NT2/D1 (cell line): ENCODE results near the gene GLUL.
"Not testable (repeated sequence)": the region's sequence is repeated elsewhere in the genome, so short reads cannot be mapped to it uniquely, and the experiment has no call there.

ENCODE experiments used
- DNase-seq: peaks from one replicate; pipeline ENCODE4 v3.0.0-alpha.2; 2011; ENCODE audit warnings: low read depth, low spot score
- H3K27me3 ChIP-seq: 2 replicates; pipeline ENCODE4 v1.6.0; 2011; ENCODE audit warnings: mild to moderate bottlenecking; ENCODE audit not compliant: insufficient read length, insufficient read depth
- H3K36me3 ChIP-seq: 2 replicates; pipeline ENCODE4 v1.6.1; 2011; ENCODE audit warnings: mild to moderate bottlenecking, low read length, mixed read lengths; ENCODE audit not compliant: insufficient read depth, insufficient read length
- H3K4me1 ChIP-seq: 2 replicates; pipeline ENCODE4 v1.5.1; 2011; ENCODE audit not compliant: insufficient read depth, insufficient read length
- H3K4me3 ChIP-seq: 2 replicates; pipeline ENCODE4 v1.5.1; 2011; ENCODE audit warnings: low read depth; ENCODE audit not compliant: insufficient read length
- H3K9ac ChIP-seq: 2 replicates; pipeline ENCODE4 v1.6.0; 2011; ENCODE audit warnings: low read depth; ENCODE audit not compliant: insufficient read length
- H3K9me3 ChIP-seq: 2 replicates; pipeline ENCODE4 v1.5.1; 2011; ENCODE audit warnings: mild to moderate bottlenecking, low read length; ENCODE audit not compliant: insufficient read depth
- SUZ12 ChIP-seq: IDR thresholded peaks from 2 replicates; pipeline ENCODE4 v1.6.1; 2011; ENCODE audit not compliant: insufficient read length, insufficient read depth; ENCODE audit errors: extremely low read depth
- YY1 ChIP-seq: IDR thresholded peaks from 2 replicates; pipeline ENCODE4 v1.6.1; 2011; ENCODE audit not compliant: insufficient read length, insufficient read depth
- ZNF274 ChIP-seq: IDR thresholded peaks from 2 replicates; pipeline ENCODE4 v1.6.1; 2011; ENCODE audit warnings: mild to moderate bottlenecking, low read depth, low read length

GLUL gene

DNA sequence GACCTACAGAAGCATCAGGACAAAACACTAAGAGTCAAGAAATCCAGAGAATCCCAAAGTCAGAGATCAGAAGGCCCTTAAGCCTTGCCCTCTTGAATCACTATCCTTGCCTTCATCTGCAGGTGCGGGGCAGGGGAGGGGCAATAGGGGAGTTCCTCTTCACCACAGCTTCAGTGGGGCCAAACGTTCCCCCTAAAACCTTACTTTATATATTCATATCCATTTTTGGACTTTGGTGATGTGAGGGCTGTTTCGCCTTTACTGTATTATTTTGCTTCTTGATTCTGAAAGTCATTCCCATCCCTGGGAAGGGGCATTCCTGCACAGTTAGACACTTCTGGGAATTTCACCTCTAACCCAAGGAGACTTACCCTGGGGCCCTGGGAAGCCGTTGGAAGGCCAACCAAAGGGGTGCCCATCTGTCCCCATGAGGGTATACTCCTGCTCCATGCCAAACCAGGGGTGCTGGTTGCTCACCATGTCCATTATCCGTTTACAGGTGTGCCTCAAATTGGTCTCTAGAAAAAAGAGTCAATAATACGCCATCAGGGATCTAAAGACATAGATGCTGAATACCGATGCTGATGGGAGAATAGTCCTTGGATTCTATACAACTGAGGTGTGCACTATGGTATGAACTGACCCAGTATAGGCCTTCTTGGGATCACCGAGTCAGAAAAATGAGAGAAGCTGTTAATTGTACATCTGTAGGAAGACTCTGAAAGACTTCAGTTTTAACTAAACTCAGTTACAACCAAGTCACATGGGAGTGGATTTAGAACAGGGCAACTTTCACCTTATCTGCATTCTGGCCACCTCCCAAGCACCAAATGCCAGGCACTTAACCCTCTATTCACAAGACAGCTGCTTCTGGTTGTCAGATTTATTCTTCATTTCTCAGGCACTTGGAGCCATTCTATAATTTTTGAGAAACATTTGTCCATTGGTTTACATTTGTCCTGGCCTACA is 5.4 kb downstream of the GLUL start:
- Histone ChIP-seq H3K9ac (no peak overlapping the region), H3K9me3 (no peaks in the 10 kb centered on the region), H3K4me1 (no peaks in the 10 kb centered on the region), H3K4me3 (no peak overlapping the region), H3K36me3 (peaks cover 92% of the 10 kb centered on the region), H3K27me3 (no peaks in the 10 kb centered on the region)
- TF ChIP-seq SUZ12, result no peak
- no peak for TF ChIP-seq ZNF274
- no peak for TF ChIP-seq YY1
- DNase-seq, result no peak

DNA sequence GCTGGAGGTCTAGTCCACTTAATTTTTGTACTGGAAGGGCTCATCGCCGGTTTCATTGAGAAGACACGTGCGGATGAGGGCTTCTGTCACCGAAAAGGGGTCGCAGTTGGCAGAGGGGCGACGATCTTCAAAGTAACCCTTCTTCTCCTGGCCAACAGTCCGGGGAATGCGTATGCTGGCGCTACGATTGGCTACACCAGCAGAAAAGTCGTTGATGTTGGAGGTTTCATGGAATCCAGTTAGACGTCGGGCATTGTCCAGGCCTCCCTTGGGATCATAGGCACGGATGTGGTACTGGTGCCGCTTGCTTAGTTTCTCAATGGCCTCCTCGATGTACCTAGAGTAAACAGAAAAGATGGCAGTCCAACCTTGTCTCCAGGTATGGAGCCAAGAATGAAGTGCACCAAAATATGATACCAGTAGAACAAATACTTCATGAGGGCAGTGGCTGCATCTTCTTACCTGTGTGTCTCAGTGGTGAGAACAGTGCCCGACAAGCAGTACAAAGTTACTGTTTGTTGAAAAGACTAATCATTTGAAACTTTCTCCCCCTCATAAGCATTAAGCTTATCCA is 7.1 kb downstream of the GLUL start:
- Histone ChIP-seq H3K4me3 (no peak overlapping the region), H3K27me3 (no peaks in the 10 kb centered on the region), H3K9ac (no peak overlapping the region), H3K9me3 (no peaks in the 10 kb centered on the region), H3K36me3 (peaks cover 79% of the 10 kb centered on the region), H3K4me1 (no peaks in the 10 kb centered on the region)
- TF ChIP-seq ZNF274 (no peak), SUZ12 (no peak), YY1 (no peak)
- no peak for DNase-seq

DNA sequence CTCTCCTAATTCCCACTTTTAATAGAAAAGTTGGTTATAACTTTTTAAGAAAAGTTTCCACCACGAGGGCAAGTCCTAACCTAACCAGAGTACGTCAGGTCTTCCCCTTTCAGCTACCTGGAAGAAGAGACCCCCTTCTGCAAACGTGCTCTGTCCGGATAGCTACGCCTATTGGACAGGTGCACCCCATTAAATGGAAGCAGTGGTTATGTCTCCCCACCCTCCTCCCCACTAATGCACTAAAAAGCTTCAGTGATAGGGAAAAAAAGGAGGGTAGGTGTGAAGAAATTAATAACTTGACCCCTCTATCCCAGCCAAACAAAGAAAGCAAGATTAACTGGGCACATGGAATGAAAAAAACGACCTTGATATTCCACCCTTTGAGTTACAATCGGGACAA is 7.7 kb downstream of the GLUL start:
- Histone ChIP-seq H3K4me1 (no peaks in the 10 kb centered on the region), H3K9ac (no peak overlapping the region), H3K9me3 (no peaks in the 10 kb centered on the region), H3K4me3 (no peak overlapping the region), H3K36me3 (peaks cover 74% of the 10 kb centered on the region), H3K27me3 (no peaks in the 10 kb centered on the region)
- DNase-seq, result no peak
- TF ChIP-seq YY1 (no peak), SUZ12 (no peak), ZNF274 (no peak)

DNA sequence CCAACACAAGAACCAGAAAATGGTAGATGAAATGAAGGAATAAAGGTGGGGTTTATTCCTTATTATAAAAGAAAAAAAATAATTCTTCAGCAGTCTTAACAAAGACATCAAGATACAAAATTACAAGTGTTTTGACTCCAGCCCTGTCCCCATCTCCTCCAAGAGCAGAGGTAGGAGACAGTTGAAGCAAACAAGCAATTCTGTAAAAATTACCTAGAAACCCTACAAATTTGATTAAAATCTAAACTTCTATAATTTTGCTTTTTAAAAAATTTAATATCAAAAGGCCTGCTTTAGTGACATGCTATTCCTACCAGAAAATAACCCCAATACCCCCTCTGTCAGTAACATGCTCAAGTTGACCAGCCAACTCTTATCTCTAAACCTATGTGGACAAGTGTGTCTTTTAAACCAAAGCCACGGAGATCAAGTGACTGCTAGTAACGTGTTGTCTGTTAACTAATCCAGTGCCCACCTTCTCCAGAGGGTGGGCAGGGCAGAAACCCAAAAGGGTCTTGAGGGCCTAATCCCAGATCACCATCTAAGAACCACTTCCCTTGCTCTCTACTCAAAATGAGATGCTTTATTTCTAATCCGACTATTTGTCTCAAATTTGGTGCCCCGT is 8.4 kb downstream of the GLUL start:
- Histone ChIP-seq H3K9me3 (no peaks in the 10 kb centered on the region), H3K36me3 (peaks cover 66% of the 10 kb centered on the region), H3K9ac (no peak overlapping the region), H3K27me3 (no peaks in the 10 kb centered on the region), H3K4me3 (no peak overlapping the region), H3K4me1 (no peaks in the 10 kb centered on the region)
- DNase-seq, result no peak
- TF ChIP-seq ZNF274 (no peak), YY1 (no peak), SUZ12 (no peak)

DNA sequence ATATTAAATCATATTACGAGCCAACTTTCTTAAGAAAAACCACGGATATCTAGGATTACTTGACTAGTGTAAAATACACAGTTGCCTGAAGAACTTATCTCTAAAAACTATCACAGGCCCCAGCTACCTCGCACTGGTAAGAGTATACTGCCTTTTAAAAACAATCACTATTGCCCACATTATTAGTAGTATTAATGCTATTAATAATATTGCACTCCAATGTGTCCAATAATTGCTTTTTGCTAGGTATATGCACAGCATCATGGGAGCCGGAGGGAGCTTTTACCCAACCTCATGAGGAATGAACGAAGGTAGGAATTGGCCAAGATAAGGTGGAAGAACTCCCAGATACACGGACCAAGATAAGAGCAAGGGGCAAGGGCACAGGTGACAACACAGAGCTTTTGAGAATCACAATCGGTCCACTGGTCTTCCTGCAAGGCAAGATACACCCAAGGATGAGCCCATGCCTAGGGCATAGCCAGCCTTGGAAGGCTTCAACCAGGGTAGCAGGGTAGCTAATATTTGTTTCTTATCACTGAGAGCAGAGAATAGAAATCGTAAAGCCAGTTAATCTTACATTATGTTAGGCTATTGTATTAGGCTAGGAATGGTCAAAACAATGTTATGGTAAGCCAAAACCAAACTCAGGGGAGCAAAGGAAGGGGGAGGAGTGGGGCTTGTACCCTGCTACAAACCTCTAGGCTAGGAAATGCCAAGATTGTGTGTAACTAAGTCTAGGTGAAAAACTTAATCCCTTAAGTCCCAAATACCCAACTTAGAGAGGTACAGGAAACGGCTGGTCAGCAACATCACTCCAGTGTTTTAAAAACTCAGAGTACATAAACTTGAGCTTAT is 9.4 kb downstream of the GLUL start:
- H3K4me1 ChIP-seq, result no peaks in the 10 kb centered on the region
- no peak overlapping the region for H3K9ac ChIP-seq
- TF ChIP-seq SUZ12, result no peak
- TF ChIP-seq ZNF274, result no peak
- no peak for TF ChIP-seq YY1
- H3K9me3 ChIP-seq, result no peaks in the 10 kb centered on the region
- DNase-seq, result no peak
- H3K27me3 ChIP-seq, result no peaks in the 10 kb centered on the region
- H3K4me3 ChIP-seq, result no peak overlapping the region
- H3K36me3 ChIP-seq, result peaks cover 56% of the 10 kb centered on the region

DNA sequence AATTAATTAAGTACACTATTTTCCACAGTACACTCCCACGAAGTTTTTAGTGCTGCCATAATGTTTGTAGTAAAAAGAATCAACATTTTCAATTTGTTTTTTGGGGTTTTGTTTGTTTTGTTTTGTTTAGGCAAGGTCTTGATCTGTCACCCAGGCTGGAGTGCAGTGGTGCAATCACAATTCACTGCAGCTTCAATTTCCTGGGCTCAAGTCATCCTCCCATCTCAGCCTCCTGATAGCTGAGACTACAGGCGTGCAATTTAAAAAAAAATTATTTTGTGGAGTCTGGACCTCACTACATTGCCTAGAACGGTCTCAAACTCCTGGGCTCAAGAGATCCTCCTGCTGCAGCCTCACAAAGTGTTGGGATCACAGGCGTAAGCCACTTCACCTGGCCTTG is 11.4 kb downstream of the GLUL start:
- Histone ChIP-seq H3K4me3 (no peak overlapping the region), H3K4me1 (no peaks in the 10 kb centered on the region), H3K9me3 (no peaks in the 10 kb centered on the region), H3K36me3 (peaks cover 36% of the 10 kb centered on the region), H3K27me3 (no peaks in the 10 kb centered on the region), H3K9ac (no peak overlapping the region)
- DNase-seq, result no peak
- TF ChIP-seq ZNF274 (no peak), SUZ12 (no peak), YY1 (no peak)

DNA sequence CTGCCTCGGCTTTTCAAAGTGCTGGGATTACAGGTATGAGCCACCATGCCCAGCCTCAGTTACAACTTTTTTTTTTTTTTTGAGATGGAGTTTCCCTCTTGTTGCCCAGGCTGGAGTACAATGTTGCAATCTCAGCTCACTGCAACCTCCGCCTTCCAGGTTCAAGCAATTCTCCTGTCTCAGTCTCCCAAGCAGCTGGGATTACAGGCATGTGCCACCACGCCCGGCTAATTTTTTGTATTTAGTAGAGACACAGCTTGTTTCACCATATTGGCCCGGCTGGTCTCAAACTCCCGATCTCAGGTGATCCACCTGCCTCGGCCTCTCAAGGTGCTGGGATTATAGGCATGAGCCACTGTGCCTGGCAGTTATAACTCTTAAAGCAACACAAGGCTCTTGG is 11.8 kb downstream of the GLUL start:
- H3K36me3 ChIP-seq, result peaks cover 32% of the 10 kb centered on the region
- not testable (repeated sequence) for H3K9me3 ChIP-seq, DNase-seq, H3K4me1 ChIP-seq, H3K27me3 ChIP-seq, H3K4me3 ChIP-seq, H3K9ac ChIP-seq
